Lower leg skin (tissue), 4 donors: Measurements from ENCODE around the gene ZNF879. TPM values are rescaled to one million over a fixed set of nuclear protein-coding genes. Genes with fewer than 3 reads are reported as not detected.

ENCODE experiments used
- DNase-seq, 2 donors: peaks; one replicate each; pipeline ENCODE4 v3.0.0-alpha.2; 2019; ENCODE audit warnings: low spot score in 2 of 2
- H3K4me3 ChIP-seq: fragments of 200-600 bp; sonication (generic); 2 replicates; pipeline ENCODE4 v1.5.1; 2017; ENCODE audit warnings: mild to moderate bottlenecking, low read depth; ENCODE audit not compliant: poor library complexity, severe bottlenecking
- POLR2A ChIP-seq, 2 donors: fragments of 450-650 bp; IDR thresholded peaks; one replicate each; pipeline ENCODE4 v1.6.1; 2016 to 2017; ENCODE audit warnings: antibody characterized with exemption in 2 of 2, mild to moderate bottlenecking in 1 of 2, moderate library complexity in 1 of 2
- WGBS, 2 donors: methylation state at CpG; one replicate each; pipeline ENCODE4 v1.1.5; 2018; 5-methylcytosine and 5-hydroxymethylcytosine counted together
- intact Hi-C: fragments of 100-400 bp; cut with DNase I; formaldehyde crosslinking; loops from one replicate; pipeline ENCODE4 v1.15.0; 2023; ENCODE audit warnings: low total_unique reads
- total RNA-seq, 4 donors: library from RNA; depleted of rRNA; stranded (reverse); fragments of >200 nt; gene quantifications; one replicate each; pipeline ENCODE4 v1.1.0, GENCODE V29; 2016
- TF ChIP-seq, protein P1 (sequence below), 3 donors: fragments of 450-650 bp; IDR thresholded peaks; one replicate each; pipeline ENCODE4 v1.5.1; 2016; ENCODE audit warnings: antibody characterized with exemption in 3 of 3, mild to moderate bottlenecking in 3 of 3, moderate library complexity in 2 of 3

The ZNF879 gene
- total RNA-seq, 4 donors from 2014 or later = 0.84 to 8.4 (median 2.7) TPM

DNA sequence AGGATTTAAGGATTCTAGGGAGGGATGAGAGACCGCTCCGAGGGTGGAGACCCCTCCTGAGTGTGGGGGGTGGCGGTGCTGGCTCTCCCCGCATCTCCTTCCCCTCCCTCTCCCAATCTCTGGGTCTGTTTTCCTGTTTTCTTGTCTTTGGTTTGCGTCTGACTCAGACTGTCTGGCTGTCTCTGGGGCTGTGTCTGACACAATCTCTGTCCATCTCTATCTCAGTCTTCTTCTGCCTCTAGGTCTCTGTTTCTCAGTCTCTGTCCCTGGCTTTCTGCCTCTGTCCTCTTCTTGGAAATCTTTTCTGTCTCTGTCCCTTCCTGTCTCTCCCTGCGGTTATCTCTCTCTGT is 28.3 kb upstream of the ZNF879 start:
- TF ChIP-seq POLR2A (IDR thresholded peaks at IDR 0.05) = no peak
- TF ChIP-seq, protein P1, sequence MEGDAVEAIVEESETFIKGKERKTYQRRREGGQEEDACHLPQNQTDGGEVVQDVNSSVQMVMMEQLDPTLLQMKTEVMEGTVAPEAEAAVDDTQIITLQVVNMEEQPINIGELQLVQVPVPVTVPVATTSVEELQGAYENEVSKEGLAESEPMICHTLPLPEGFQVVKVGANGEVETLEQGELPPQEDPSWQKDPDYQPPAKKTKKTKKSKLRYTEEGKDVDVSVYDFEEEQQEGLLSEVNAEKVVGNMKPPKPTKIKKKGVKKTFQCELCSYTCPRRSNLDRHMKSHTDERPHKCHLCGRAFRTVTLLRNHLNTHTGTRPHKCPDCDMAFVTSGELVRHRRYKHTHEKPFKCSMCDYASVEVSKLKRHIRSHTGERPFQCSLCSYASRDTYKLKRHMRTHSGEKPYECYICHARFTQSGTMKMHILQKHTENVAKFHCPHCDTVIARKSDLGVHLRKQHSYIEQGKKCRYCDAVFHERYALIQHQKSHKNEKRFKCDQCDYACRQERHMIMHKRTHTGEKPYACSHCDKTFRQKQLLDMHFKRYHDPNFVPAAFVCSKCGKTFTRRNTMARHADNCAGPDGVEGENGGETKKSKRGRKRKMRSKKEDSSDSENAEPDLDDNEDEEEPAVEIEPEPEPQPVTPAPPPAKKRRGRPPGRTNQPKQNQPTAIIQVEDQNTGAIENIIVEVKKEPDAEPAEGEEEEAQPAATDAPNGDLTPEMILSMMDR (IDR thresholded peaks at IDR 0.05) = no peak

DNA sequence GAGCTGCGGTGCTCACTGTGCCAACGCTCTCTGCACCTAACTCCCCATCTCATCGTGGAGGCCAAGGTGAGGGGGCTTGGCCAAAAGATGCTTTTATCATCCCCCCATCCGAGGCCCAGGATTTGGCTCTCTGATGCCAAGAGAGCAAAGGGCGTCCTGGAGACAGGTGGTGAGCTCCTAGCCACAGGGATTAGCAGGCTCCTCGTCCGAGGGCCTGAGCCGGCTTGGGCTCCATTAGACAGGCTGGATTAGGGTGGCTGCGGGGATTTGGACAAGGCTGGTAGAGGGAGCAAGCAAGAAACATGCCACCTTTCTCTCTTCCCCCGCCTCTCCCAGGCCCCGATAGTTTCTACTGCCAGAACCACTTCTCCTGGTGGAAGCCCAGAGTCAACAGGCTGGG is 27.4 kb upstream of the ZNF879 start:
- intact Hi-C loops = no loop called here
- no peak overlapping the region for H3K4me3 ChIP-seq
- TF ChIP-seq, protein P1 (IDR thresholded peaks at IDR 0.05) = no peak
- no peak for TF ChIP-seq POLR2A (IDR thresholded peaks at IDR 0.05)
- 70 to 79% methylated on average over 9 to 11 of the region's 11 CpGs for WGBS, 2 donors
- no peak for DNase-seq

More for the DNA sequence above, 28.3 kb upstream of the ZNF879 start:
- intact Hi-C loops = no loop called here
- WGBS, 2 donors = 11 to 17% methylated on average over 6 of the region's 6 CpGs
- H3K4me3 ChIP-seq = no peak overlapping the region
- DNase-seq = no peak

DNA sequence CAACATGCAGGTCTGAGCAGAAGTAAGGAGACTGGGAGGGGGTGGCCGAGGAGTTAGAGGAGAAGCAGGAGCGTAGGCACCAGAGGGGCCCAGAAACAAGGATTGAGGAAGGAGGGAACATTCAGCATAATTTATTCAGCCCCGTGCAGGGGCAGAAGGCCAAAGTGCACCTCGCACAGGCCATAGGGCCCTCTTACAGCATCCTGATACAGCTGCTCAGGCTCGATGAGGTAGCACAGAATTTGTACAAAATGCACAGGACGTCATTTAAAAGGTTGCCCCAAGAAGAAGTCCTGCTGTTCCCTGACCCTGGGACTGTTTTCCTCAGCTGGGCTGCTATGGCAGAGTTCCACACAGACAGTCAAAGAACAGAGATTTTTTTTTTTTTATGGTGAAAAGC is 26.4 kb upstream of the ZNF879 start:
- no peak for TF ChIP-seq POLR2A (IDR thresholded peaks at IDR 0.05)
- TF ChIP-seq, protein P1 (IDR thresholded peaks at IDR 0.05) = no peak
- H3K4me3 ChIP-seq = no peak overlapping the region
- DNase-seq = no peak
- 70 to 77% methylated on average over 6 of the region's 6 CpGs for WGBS, 2 donors
- intact Hi-C loops = no loop called here

DNA sequence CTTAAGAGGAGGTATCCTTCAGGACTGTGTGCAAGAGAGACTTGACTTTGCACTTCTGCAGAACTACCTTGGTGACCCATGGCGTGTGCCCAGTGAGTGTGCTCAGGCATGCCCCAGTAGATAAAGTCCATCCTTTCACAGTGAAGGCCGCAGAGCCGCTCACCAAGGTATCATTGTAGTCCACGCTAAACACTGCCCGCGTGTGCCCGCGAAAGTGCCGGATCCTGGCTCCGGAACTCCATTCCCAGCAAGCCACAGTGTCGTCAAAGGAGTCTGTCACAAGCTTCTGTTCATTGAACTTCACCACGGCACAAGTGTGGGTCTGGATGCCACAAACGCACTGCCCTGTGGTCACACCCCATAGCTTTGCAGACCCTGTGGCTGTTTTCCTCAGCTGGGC is 25.2 kb upstream of the ZNF879 start:
- no peak for TF ChIP-seq POLR2A (IDR thresholded peaks at IDR 0.05)
- TF ChIP-seq, protein P1 (IDR thresholded peaks at IDR 0.05) = no peak
- intact Hi-C loops = no loop called here
- whole genome bisulfite sequencing, 2 donors = 92 to 93% methylated on average over 12 to 13 of the region's 13 CpGs
- H3K4me3 ChIP-seq = no peak overlapping the region
- no peak for DNase-seq

DNA sequence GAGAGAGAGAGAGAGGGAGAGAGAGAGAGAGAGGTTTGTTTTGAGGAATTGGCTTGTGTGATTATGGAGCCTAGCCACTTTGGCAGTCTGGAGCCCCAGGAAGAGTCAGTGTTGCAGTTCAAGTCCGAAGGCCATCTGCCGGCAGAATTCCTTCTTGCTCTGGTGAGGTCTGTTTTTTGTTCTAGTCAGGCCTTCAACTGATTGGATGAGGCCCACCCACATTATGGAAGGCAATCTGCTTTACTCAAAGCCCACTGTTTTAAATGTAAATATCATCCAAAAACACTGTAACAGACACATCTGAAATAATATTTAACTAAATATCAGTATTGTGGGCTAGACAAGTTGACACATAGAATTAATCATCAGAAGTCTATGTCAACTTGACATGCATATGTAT is 17.0 kb upstream of the ZNF879 start:
- DNase-seq = no peak
- intact Hi-C loops = no loop called here
- TF ChIP-seq POLR2A (IDR thresholded peaks at IDR 0.05) = no peak
- TF ChIP-seq, protein P1 (IDR thresholded peaks at IDR 0.05) = no peak
- H3K4me3 ChIP-seq = no peak overlapping the region
- 76 to 82% methylated on average over 2 of the region's 2 CpGs for WGBS, 2 donors

DNA sequence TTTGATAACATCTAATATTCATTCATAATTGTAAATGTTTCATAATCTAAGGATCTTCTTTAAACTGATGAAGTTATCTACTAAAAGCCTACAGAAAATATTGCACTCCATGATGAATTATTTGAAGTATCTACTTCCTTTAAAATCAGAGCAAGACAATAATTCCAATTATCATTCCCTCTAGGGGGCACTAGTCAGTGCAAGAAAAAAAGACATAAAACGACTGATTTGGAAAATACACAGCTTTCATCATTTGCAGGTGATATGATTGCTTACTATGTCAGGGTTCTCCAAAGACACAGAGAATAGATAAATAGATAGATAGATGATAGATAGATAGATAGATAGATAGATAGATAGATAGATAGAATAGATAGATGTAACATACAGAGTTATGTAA is 14.9 kb upstream of the ZNF879 start:
- no peak for DNase-seq
- TF ChIP-seq, protein P1 (IDR thresholded peaks at IDR 0.05) = no peak
- no peak for TF ChIP-seq POLR2A (IDR thresholded peaks at IDR 0.05)
- 27 to 37% methylated on average over 1 of the region's 1 CpG for WGBS, 2 donors
- no peak overlapping the region for H3K4me3 ChIP-seq
- intact Hi-C loops = no loop called here
